Loucy (cell line): ENCODE results near the gene MYO18B.

ENCODE experiments used
- H2AFZ ChIP-seq: fragments of 200-600 bp; sonication (generic); 2 replicates; pipeline ENCODE4 v1.6.0; 2016; ENCODE audit warnings: antibody characterized with exemption, mild to moderate bottlenecking, low read length, moderate library complexity
- H3F3A ChIP-seq: fragments of 200-600 bp; 2 replicates; pipeline ENCODE4 v1.6.0; 2016; ENCODE audit warnings: antibody characterized with exemption, low read depth, mild to moderate bottlenecking
- H3K27me3 ChIP-seq: fragments of 200-600 bp; sonication (generic); 2 replicates; pipeline ENCODE4 v1.6.1; 2014; ENCODE audit warnings: low read length, mild to moderate bottlenecking; ENCODE audit not compliant: insufficient read depth, poor library complexity, severe bottlenecking
- H3K36me3 ChIP-seq: fragments of 200-600 bp; sonication (generic); 2 replicates; pipeline ENCODE4 v1.6.1; 2016; ENCODE audit warnings: low read length; ENCODE audit not compliant: insufficient read depth
- H3K4me1 ChIP-seq: fragments of 200-600 bp; sonication (generic); 2 replicates; pipeline ENCODE4 v1.5.1; 2014; ENCODE audit warnings: low read length, mild to moderate bottlenecking; ENCODE audit not compliant: insufficient read depth, poor library complexity, severe bottlenecking
- H3K4me2 ChIP-seq: fragments of 200-600 bp; sonication (generic); 2 replicates; pipeline ENCODE4 v1.6.0; 2014; ENCODE audit warnings: antibody characterized with exemption, low read length, low read depth, mild to moderate bottlenecking; ENCODE audit not compliant: poor library complexity, severe bottlenecking
- H3K4me3 ChIP-seq: fragments of 200-600 bp; sonication (generic); 2 replicates; pipeline ENCODE4 v1.5.1; 2014; ENCODE audit warnings: low read length, mild to moderate bottlenecking, mixed read lengths; ENCODE audit not compliant: poor library complexity, severe bottlenecking
- H3K79me2 ChIP-seq: fragments of 200-600 bp; sonication (generic); 2 replicates; pipeline ENCODE4 v1.6.1; 2014; ENCODE audit warnings: low read length; ENCODE audit not compliant: insufficient read depth
- H3K9ac ChIP-seq: fragments of 200-600 bp; sonication (generic); 2 replicates; pipeline ENCODE4 v1.6.0; 2014; ENCODE audit warnings: mild to moderate bottlenecking, low read depth, low read length, moderate library complexity; ENCODE audit not compliant: poor library complexity, severe bottlenecking
- H3K9me2 ChIP-seq: fragments of 200-600 bp; sonication (generic); replicated peaks from 2 replicates; pipeline ENCODE4 v1.6.1; 2016; ENCODE audit warnings: low read depth, low read length, mixed read lengths
- H3K9me3 ChIP-seq: fragments of 200-600 bp; sonication (generic); 2 replicates; pipeline ENCODE4 v1.6.1; 2014; ENCODE audit warnings: mild to moderate bottlenecking, antibody characterized with exemption, low read length, low read depth; ENCODE audit not compliant: insufficient read depth
- H4K20me1 ChIP-seq: fragments of 200-600 bp; sonication (generic); 2 replicates; pipeline ENCODE4 v1.6.0; 2014; ENCODE audit warnings: antibody characterized with exemption, low read length, mild to moderate bottlenecking; ENCODE audit not compliant: insufficient read depth, poor library complexity, severe bottlenecking
- CTCF ChIP-seq: fragments of 200-600 bp; sonication (generic); conservative IDR thresholded peaks from 2 replicates; pipeline ENCODE4 v1.5.1; 2014; ENCODE audit warnings: mild to moderate bottlenecking, antibody characterized with exemption, low read length
- EZH2phosphoT487 ChIP-seq: fragments of 200-600 bp; IDR thresholded peaks from 2 replicates; pipeline ENCODE4 v1.6.1; 2018; ENCODE audit warnings: antibody characterized with exemption, mild to moderate bottlenecking, moderate library complexity, borderline replicate concordance

MYO18B gene

GRCh38 chr22:26066534-26066933 lies 324.5 kb downstream of the MYO18B start:
- no peaks in the 10 kb centered on the region for H3K27me3 ChIP-seq
- H3K4me3 ChIP-seq = no peak overlapping the region
- no peak overlapping the region for H3K4me2 ChIP-seq
- H3K9me3 ChIP-seq = no peaks in the 10 kb centered on the region
- no peaks in the 10 kb centered on the region for H3K9me2 ChIP-seq
- no peaks in the 10 kb centered on the region for H4K20me1 ChIP-seq
- H3K79me2 ChIP-seq = no peaks in the 10 kb centered on the region
- no peak overlapping the region for H3K9ac ChIP-seq
- no peaks in the 10 kb centered on the region for H3F3A ChIP-seq
- TF ChIP-seq CTCF (no peak), EZH2phosphoT487 (no peak)
- H2AFZ ChIP-seq = no peak overlapping the region
- H3K4me1 ChIP-seq = no peaks in the 10 kb centered on the region
- no peaks in the 10 kb centered on the region for H3K36me3 ChIP-seq

GRCh38 chr22:26068571-26068970 lies 326.6 kb downstream of the MYO18B start:
- TF ChIP-seq CTCF (no peak), EZH2phosphoT487 (no peak)
- no peaks in the 10 kb centered on the region for H4K20me1 ChIP-seq
- H3K9me3 ChIP-seq = no peaks in the 10 kb centered on the region
- H3K9me2 ChIP-seq = no peaks in the 10 kb centered on the region
- no peaks in the 10 kb centered on the region for H3K4me1 ChIP-seq
- no peaks in the 10 kb centered on the region for H3K27me3 ChIP-seq
- H3F3A ChIP-seq = no peaks in the 10 kb centered on the region
- H3K9ac ChIP-seq = no peak overlapping the region
- H2AFZ ChIP-seq = no peak overlapping the region
- H3K4me3 ChIP-seq = no peak overlapping the region
- no peaks in the 10 kb centered on the region for H3K36me3 ChIP-seq
- H3K4me2 ChIP-seq = no peak overlapping the region
- no peaks in the 10 kb centered on the region for H3K79me2 ChIP-seq

GRCh38 chr22:26072621-26073020 lies 330.6 kb downstream of the MYO18B start:
- Histone ChIP-seq H3K79me2 (no peaks in the 10 kb centered on the region), H3K9me2 (no peaks in the 10 kb centered on the region), H3K36me3 (no peaks in the 10 kb centered on the region), H4K20me1 (no peaks in the 10 kb centered on the region), H3F3A (no peaks in the 10 kb centered on the region), H3K27me3 (no peaks in the 10 kb centered on the region), H3K4me3 (no peak overlapping the region), H2AFZ (no peak overlapping the region), H3K9me3 (no peaks in the 10 kb centered on the region), H3K9ac (no peak overlapping the region), H3K4me1 (no peaks in the 10 kb centered on the region), H3K4me2 (no peak overlapping the region)
- TF ChIP-seq CTCF (no peak), EZH2phosphoT487 (no peak)
